Tibial artery (tissue), 4 donors: ENCODE results near the gene CAMK2B.
A peak's percentile ranks its signal among the peaks of the same experiment; 100 is the strongest.

Source experiments
- DNase-seq, 2 donors: peaks; one replicate each; pipeline ENCODE4 v3.0.0-alpha.2; 2019
- H3K27ac ChIP-seq, 2 donors: fragments of 200-600 bp; sonication (generic) in 1 of 2; 1 replicate in 1 of 2; 2 replicates in 1 of 2; pipeline ENCODE4 v1.5.1; 2018 to 2019; ENCODE audit warnings: mild to moderate bottlenecking in 1 of 2
- H3K27me3 ChIP-seq, 2 donors: fragments of 200-600 bp; sonication (generic) in 1 of 2; one replicate each; pipeline versions ENCODE4 v1.5.1 to v1.6.0; 2016 to 2019
- H3K36me3 ChIP-seq, 3 donors: fragments of 200-600 bp; sonication (generic) in 2 of 3; one replicate each; pipeline ENCODE4 v1.5.1; 2016 to 2019; ENCODE audit warnings: mild to moderate bottlenecking in 2 of 3
- H3K4me1 ChIP-seq, 4 donors: fragments of 200-600 bp; sonication (generic) in 2 of 4; 1 replicate in 3 of 4; 2 replicates in 1 of 4; pipeline ENCODE4 v1.5.1; 2016 to 2019
- H3K4me3 ChIP-seq, 2 donors: fragments of 200-600 bp; sonication (generic) in 1 of 2; 1 replicate in 1 of 2; 2 replicates in 1 of 2; pipeline ENCODE4 v1.5.1; 2018 to 2019; ENCODE audit warnings: mild to moderate bottlenecking in 2 of 2
- H3K9me3 ChIP-seq, 3 donors: fragments of 200-600 bp; sonication (generic) in 1 of 3; one replicate each; pipeline ENCODE4 v1.5.1; 2016 to 2019
- intact Hi-C: fragments of 100-400 bp; cut with DNase I; formaldehyde crosslinking; loops from one replicate; pipeline ENCODE4 v1.15.0; 2023; ENCODE audit warnings: low total_unique reads
- TF ChIP-seq, protein P1 (sequence below), 2 experiments: fragments of 200-600 bp in 1 of 2; fragments of 450-650 bp in 1 of 2; IDR thresholded peaks; one replicate each; pipeline ENCODE4 v1.5.1; 2017 to 2019; ENCODE audit warnings: antibody characterized with exemption in 2 of 2, mild to moderate bottlenecking in 1 of 2, moderate library complexity in 1 of 2

CAMK2B gene

DNA sequence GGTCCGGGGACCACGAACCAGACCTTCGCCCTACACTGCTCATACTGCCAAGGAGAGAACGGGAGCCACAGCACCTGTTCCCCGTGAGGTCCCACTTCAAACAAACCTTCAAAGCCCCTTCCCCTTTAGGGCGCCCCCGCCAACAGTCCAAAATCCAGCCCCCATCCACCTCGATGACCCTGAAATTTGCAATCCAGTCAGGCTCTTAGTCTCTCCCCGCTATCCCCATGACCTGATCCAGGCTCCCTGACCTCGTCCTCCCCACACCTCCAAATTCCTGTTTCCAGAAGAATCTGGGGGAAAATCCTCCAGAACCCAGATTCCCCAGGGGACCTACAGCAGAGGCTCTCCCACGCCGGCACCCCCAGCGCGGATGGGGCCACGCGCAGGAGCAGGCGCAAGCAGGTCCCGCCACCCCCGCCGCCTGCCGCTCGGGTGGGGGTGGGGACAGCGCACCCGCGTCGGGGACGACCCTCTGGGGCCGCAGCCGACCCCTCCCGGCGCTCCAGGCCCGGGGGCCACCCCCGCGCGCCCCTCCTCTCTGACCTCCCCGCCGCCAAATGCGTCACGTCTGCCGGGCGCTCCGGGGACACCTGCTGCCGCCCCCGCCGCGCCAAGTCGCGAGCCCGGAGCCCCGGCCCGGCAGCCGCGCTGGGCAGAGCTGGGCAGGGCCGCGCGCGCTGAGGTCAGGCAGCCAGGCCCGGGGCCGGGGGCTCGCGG lies 753 bp downstream of the CAMK2B start:
- Histone ChIP-seq H3K27me3 (peaks cover 0 to 44% of the 10 kb centered on the region in 2 donors), H3K36me3 (no peaks in the 10 kb centered on the region), H3K9me3 (no peaks in the 10 kb centered on the region), H3K4me1 (peaks cover 0 to 14% (median 7%) of the 10 kb centered on the region in 4 donors), H3K27ac (no peak overlapping the region), H3K4me3 (peak overlapping the region; percentile 16 to 37)
- no peak for DNase-seq
- intact Hi-C loops = no loop called here
- TF ChIP-seq, protein P1, sequence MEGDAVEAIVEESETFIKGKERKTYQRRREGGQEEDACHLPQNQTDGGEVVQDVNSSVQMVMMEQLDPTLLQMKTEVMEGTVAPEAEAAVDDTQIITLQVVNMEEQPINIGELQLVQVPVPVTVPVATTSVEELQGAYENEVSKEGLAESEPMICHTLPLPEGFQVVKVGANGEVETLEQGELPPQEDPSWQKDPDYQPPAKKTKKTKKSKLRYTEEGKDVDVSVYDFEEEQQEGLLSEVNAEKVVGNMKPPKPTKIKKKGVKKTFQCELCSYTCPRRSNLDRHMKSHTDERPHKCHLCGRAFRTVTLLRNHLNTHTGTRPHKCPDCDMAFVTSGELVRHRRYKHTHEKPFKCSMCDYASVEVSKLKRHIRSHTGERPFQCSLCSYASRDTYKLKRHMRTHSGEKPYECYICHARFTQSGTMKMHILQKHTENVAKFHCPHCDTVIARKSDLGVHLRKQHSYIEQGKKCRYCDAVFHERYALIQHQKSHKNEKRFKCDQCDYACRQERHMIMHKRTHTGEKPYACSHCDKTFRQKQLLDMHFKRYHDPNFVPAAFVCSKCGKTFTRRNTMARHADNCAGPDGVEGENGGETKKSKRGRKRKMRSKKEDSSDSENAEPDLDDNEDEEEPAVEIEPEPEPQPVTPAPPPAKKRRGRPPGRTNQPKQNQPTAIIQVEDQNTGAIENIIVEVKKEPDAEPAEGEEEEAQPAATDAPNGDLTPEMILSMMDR (IDR thresholded peaks at IDR 0.05) = no peak

DNA sequence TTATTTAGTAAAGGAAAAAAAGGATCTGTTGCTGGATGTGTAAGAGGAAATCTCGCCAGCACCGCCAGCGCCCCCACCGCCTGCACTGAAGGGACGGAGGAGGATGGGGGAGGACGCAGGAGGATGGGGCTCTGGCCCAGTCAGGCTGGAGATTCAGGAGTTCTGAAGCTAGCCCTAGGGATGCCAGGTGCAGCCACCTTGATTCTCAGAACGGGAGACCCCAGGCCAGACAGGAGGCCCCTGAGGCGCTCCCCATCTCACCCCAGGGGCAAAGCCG lies 1.3 kb downstream of the CAMK2B start:
- DNase-seq = no peak
- intact Hi-C loops = no loop called here
- Histone ChIP-seq H3K36me3 (no peaks in the 10 kb centered on the region), H3K27ac (no peak overlapping the region), H3K9me3 (no peaks in the 10 kb centered on the region), H3K27me3 (peaks cover 0 to 44% of the 10 kb centered on the region in 2 donors), H3K4me1 (peaks cover 0 to 14% (median 7%) of the 10 kb centered on the region in 4 donors), H3K4me3 (no peak overlapping the region)
- TF ChIP-seq, protein P1 (IDR thresholded peaks at IDR 0.05) = no peak

DNA sequence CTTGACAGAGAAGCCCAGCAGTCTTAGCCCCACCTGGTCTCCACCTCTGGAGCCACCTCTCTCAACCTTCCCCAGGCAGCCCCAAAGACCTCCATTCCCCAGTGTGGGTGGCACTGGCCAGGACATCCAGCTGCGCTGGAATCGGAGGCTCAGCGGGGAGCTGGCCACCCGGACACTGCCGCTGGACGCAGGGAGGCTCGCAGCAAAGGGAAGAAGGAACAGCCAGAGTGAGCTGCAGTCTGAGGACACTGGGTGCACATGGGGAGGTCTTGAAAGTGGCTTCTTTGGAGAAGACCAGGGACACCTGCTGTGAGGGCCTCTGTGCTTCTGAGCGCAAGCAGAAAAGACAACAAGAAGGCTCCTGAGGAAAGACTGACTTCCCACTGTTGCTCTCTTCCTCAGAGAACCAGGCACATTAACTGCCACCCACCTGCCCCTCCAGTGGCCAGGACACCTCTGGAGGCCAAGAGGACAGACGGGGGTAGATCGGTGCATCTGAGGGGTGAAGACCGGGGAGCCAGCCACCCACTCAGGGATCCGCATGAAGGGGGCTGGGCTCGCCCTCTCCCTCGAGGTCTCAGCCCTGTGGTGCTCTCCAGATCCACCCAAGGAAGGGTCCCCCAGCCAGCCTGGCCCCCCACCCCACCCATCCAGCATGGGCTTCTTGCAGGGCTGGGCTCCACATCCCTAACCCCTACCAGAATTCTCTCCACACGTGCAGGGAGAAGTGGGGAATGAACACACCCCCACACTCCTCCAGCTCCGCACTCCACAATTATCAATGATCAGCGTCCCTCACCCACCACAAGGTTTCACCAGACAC lies 1.8 kb downstream of the CAMK2B start:
- Histone ChIP-seq H3K27me3 (peaks cover 0 to 44% of the 10 kb centered on the region in 2 donors), H3K4me1 (peaks cover 0 to 14% (median 7%) of the 10 kb centered on the region in 4 donors), H3K9me3 (no peaks in the 10 kb centered on the region), H3K4me3 (no peak overlapping the region), H3K36me3 (no peaks in the 10 kb centered on the region), H3K27ac (no peak overlapping the region)
- intact Hi-C loops = no loop called here
- TF ChIP-seq, protein P1 (IDR thresholded peaks at IDR 0.05) = no peak
- no peak for DNase-seq

DNA sequence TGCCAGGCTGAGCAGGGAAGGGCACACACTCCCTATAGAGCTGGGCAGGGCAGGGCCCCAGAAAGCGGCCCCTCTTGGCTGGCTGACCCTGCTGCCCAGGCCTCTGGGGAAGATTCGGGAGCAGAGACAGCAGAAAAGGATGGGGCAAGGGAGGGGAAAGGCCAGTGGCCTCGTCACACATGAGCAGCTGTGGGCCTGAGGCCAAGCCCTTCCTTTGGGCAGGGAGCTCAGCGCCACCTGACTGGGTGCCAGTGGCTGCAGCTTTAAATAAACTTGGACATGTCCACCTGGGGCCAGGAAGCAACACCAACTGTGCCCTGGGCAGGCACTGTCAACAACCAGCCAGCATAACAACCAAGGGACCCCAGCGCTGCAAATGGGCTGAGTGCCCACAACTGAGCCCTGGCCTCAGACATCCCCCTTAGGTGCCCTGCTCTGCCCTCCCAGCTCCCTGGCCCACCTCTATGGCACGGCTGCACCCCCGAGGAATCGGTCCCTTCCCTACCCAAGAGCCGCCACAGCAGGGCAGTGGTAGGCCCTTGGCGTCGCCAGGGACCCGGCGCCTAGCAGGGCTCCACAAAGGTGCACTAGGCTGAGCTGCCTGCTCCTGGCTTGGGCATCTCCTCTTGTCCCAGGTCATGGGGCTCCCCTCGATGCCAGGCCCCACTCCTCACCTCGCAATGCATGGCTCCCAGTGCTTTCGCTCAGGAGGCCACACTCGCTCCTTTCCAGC lies 2.6 kb downstream of the CAMK2B start:
- Histone ChIP-seq H3K4me3 (no peak overlapping the region), H3K27me3 (peaks cover 0 to 44% of the 10 kb centered on the region in 2 donors)
- intact Hi-C loops = no loop called here

DNA sequence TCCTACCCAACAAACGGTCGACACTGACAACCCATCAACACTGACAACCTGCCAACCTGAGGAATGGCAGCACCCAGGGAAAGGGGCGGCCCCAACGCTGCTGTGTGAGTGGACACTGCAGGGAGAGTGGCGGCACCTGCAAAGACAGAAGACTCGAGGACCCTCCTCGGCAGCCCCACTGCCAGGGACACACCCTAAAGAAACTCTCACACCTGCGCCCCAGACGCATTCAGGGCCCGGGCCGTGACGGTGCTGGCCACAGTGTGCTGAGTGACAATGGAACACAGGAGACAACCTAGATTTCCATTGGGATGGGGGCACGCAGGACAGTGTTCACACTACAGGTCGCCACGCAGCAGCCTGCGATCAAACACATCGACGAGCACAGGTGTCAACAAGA lies 3.6 kb downstream of the CAMK2B start:
- TF ChIP-seq, protein P1 (IDR thresholded peaks at IDR 0.05) = no peak
- no peak overlapping the region for H3K27ac ChIP-seq
- no peak for DNase-seq

More for the DNA sequence above, 2.6 kb downstream of the CAMK2B start:
- TF ChIP-seq, protein P1 (IDR thresholded peaks at IDR 0.05) = no peak
- Histone ChIP-seq H3K27ac (no peak overlapping the region), H3K36me3 (no peaks in the 10 kb centered on the region), H3K4me1 (peaks cover 0 to 14% (median 7%) of the 10 kb centered on the region in 4 donors), H3K9me3 (no peaks in the 10 kb centered on the region)
- DNase-seq = no peak

More for the DNA sequence above, 3.6 kb downstream of the CAMK2B start:
- H3K4me3 ChIP-seq = no peak overlapping the region
- intact Hi-C loops = no loop called here
- H3K4me1 ChIP-seq = peaks cover 0 to 14% (median 7%) of the 10 kb centered on the region in 4 donors
- peaks cover 0 to 39% of the 10 kb centered on the region in 2 donors for H3K27me3 ChIP-seq
- H3K9me3 ChIP-seq = no peaks in the 10 kb centered on the region
- H3K36me3 ChIP-seq = no peaks in the 10 kb centered on the region
